GM12878 (cell line): ENCODE results near the gene FOXJ3. TPM values are rescaled to one million over a fixed set of nuclear protein-coding genes. Genes with fewer than 3 reads are reported as not detected.

ENCODE experiments used
- ATAC-seq: fragments of 200-7000 bp; cut with Tn5 transposase; 3 replicates; pipeline ENCODE4 v1.9.1; 2020; ENCODE audit warnings: mild to moderate bottlenecking, moderate library complexity
- BruUV-seq: library from RNA; stranded (reverse); fragments of 400-500 nt; replicated peaks from 2 replicates; lab custom pipeline; 2021; lab: Mats Ljungman, UMichigan
- CTCF ChIA-PET: fragments of 300-600 bp; sonication (Branson Sonifier 250); formaldehyde crosslinking; extraction: SDS; loops from one replicate; lab custom pipeline; 2021; ENCODE audit warnings: inconsistent platforms; lab: Yijun Ruan, JAX
- POLR2A ChIA-PET: fragments of 350-600 bp; formaldehyde crosslinking; extraction: SDS; loops from one replicate; lab custom pipeline; 2021; ENCODE audit warnings: inconsistent platforms; lab: Charles Lee
- RAD21 ChIA-PET: fragments of 300-600 bp; sonication (Branson Sonifier 250); formaldehyde crosslinking; loops from one replicate; lab custom pipeline; 2023; ENCODE audit warnings: antibody characterized with exemption; ENCODE audit not compliant: unreplicated experiment; lab: Charles Lee
- SMC1A ChIA-PET: fragments of 300-600 bp; sonication (Branson Sonifier 250); formaldehyde crosslinking; loops from one replicate; lab custom pipeline; 2023; ENCODE audit not compliant: unreplicated experiment, uncharacterized antibody; lab: Charles Lee
- DNase-seq: peaks from one replicate; pipeline ENCODE4 v3.0.0-alpha.2; 2011; ENCODE audit warnings: low read depth, low spot score
- FAIRE-seq: peaks from 3 replicates; lab custom pipeline; 2011; peaks lifted over from hg19 to GRCh38; lab: Jason Lieb, UNC
- H2AFZ ChIP-seq: 2 replicates; pipeline ENCODE4 v1.6.0; 2011; ENCODE audit warnings: low read depth, low read length, control low read depth; ENCODE audit not compliant: control insufficient read depth
- H3K27ac ChIP-seq: 2 replicates; pipeline ENCODE4 v1.5.1; 2011; ENCODE audit warnings: control low read depth; ENCODE audit not compliant: control insufficient read depth, insufficient read depth
- H3K27me3 ChIP-seq, 2 experiments: replicated peaks in 1 of 2; 2 replicates each; pipeline versions ENCODE4 v1.6.0 to v1.6.1; 2011; ENCODE audit warnings: low read length in 1 of 2; ENCODE audit not compliant: control insufficient read depth in 2 of 2, insufficient read depth in 2 of 2
- H3K36me3 ChIP-seq, 2 experiments: 2 replicates each; pipeline ENCODE4 v1.5.1; 2011; ENCODE audit warnings: low read length in 1 of 2; ENCODE audit not compliant: control insufficient read depth in 2 of 2, insufficient read depth in 2 of 2
- H3K4me1 ChIP-seq: 2 replicates; pipeline ENCODE4 v1.6.1; 2011; ENCODE audit warnings: mild to moderate bottlenecking, low read length, moderate library complexity, mixed read lengths; ENCODE audit not compliant: control insufficient read depth, insufficient read depth
- H3K4me2 ChIP-seq: 2 replicates; pipeline ENCODE4 v1.6.0; 2011; ENCODE audit warnings: control low read depth; ENCODE audit not compliant: control insufficient read depth, insufficient read depth
- H3K4me3 ChIP-seq: fragments of 200-600 bp; sonication (generic); 2 replicates; pipeline ENCODE4 v1.5.1; 2016
- H3K79me2 ChIP-seq: 2 replicates; pipeline ENCODE4 v1.6.0; 2011; ENCODE audit warnings: low read length; ENCODE audit not compliant: control insufficient read depth, insufficient read depth
- H3K9ac ChIP-seq: 2 replicates; pipeline ENCODE4 v1.8.0; 2011; ENCODE audit warnings: low read length, control low read depth, mixed read lengths; ENCODE audit not compliant: control insufficient read depth, insufficient read depth
- H3K9me3 ChIP-seq: replicated peaks from 3 replicates; pipeline ENCODE4 v1.5.1; 2011; ENCODE audit warnings: mild to moderate bottlenecking, low read length; ENCODE audit not compliant: control insufficient read depth, insufficient read depth
- H4K20me1 ChIP-seq: 2 replicates; pipeline ENCODE4 v1.6.0; 2011; ENCODE audit not compliant: control insufficient read depth, insufficient read depth
- CREB1 ChIP-seq: IDR thresholded peaks from 2 replicates; pipeline ENCODE4 v1.6.1; 2012; ENCODE audit warnings: low read depth, mild to moderate bottlenecking, inconsistent platforms
- EED ChIP-seq: sonication (generic); IDR thresholded peaks from 2 replicates; pipeline ENCODE4 v1.6.1; 2016; ENCODE audit warnings: antibody characterized with exemption, low read depth
- EZH2 ChIP-seq: IDR thresholded peaks from 2 replicates; pipeline ENCODE4 v1.6.1; 2012; ENCODE audit warnings: low read depth, mild to moderate bottlenecking, control low read depth, inconsistent platforms, low read length, borderline replicate concordance; ENCODE audit not compliant: control insufficient read depth
- LARP7 ChIP-seq: fragments of 450-650 bp; IDR thresholded peaks from 2 replicates; pipeline ENCODE4 v1.6.1; 2017; ENCODE audit warnings: mild to moderate bottlenecking
- MEF2B ChIP-seq: fragments of 450-650 bp; IDR thresholded peaks from 2 replicates; pipeline ENCODE4 v1.6.1; 2018; ENCODE audit warnings: mild to moderate bottlenecking, moderate library complexity; ENCODE audit not compliant: partially characterized antibody, poor library complexity, severe bottlenecking
- MTA3 ChIP-seq: IDR thresholded peaks from 2 replicates; pipeline ENCODE4 v1.6.1; 2012; ENCODE audit warnings: low read length, inconsistent platforms, borderline replicate concordance
- NFYA ChIP-seq: IDR thresholded peaks from 2 replicates; pipeline ENCODE4 v1.6.1; 2011; ENCODE audit warnings: low read depth, mild to moderate bottlenecking, low read length, improper control_type of control experiment, borderline replicate concordance
- NR2C1 ChIP-seq: fragments of 450-650 bp; IDR thresholded peaks from 2 replicates; pipeline ENCODE4 v1.6.1; 2017; ENCODE audit warnings: antibody characterized with exemption, mild to moderate bottlenecking, moderate library complexity
- SMAD1 ChIP-seq: fragments of 450-650 bp; IDR thresholded peaks from 2 replicates; pipeline ENCODE4 v1.6.1; 2018; ENCODE audit warnings: mild to moderate bottlenecking, low read depth; ENCODE audit not compliant: partially characterized antibody
- WGBS: methylation state at CpG from one replicate; pipeline ENCODE4 v1.1.6; 2016; ENCODE audit warnings: low lambda C conversion rate; ENCODE audit not compliant: insufficient replicate concordance, insufficient coverage; ENCODE audit errors: missing lambda C conversion rate; 5-methylcytosine and 5-hydroxymethylcytosine counted together
- in situ Hi-C: fragments of 300-500 bp; cut with MboI; formaldehyde crosslinking; loops from 9 replicates; pipeline ENCODE4 v1.14.3; 2018; ENCODE audit warnings: mixed read lengths
- intact Hi-C: fragments of 100-400 bp; cut with micrococcal nuclease; formaldehyde crosslinking; loops from one replicate; pipeline ENCODE4 v1.14.2; 2022; ENCODE audit not compliant: unreplicated experiment
- polyA plus RNA-seq, 11 experiments: library from polyadenylated mRNA; depleted of rRNA in 4 of 11; unstranded in 6 of 11; stranded (reverse) in 5 of 11; fragments of >200 nt; fragmentation: Nextera tagmentation in 4 of 11; fragmentation: Illumina TruSeq in 1 of 11; extraction: Ambion mirVana in 4 of 11; extraction: Trizol in 1 of 11; gene quantifications; 1 replicate in 1 of 11; 2 replicates in 10 of 11; pipeline versions ENCODE4 v1.2.1 to v1.2.3, GENCODE V29; 2011 to 2016; ENCODE audit warnings: inconsistent platforms in 2 of 11, missing spikeins in 2 of 11, low read depth in 1 of 11
- total RNA-seq, 4 experiments: library from RNA; depleted of rRNA in 3 of 4; stranded (reverse); fragments of >200 nt in 3 of 4; fragmentation: Illumina TruSeq in 1 of 4; extraction: Trizol in 1 of 4; gene quantifications; 2 replicates each; pipeline versions ENCODE4 v1.2.1 to v1.2.3, GENCODE V29; 2013 to 2021
- TF ChIP-seq, protein P1 (sequence below): fragments of 450-650 bp; IDR thresholded peaks from 2 replicates; pipeline ENCODE4 v1.6.1; 2017; ENCODE audit warnings: low read depth, mild to moderate bottlenecking, moderate library complexity

FOXJ3 gene
- total and polyA plus RNA-seq, 10 of the 15 experiments (the other 5 are each of a cell fraction or from before 2014, with no cell fraction given) = 9.5 to 54.2 (median 24.7) TPM

GRCh38 chr1:42282867-42283583 is 52.0 kb downstream of the FOXJ3 start:
- H3K27ac ChIP-seq = no peak overlapping the region
- H3K4me1 ChIP-seq = no peaks in the 10 kb centered on the region
- WGBS = 68% methylated on average over 5 of the region's 5 CpGs
- TF ChIP-seq EZH2 (no peak), LARP7 (no peak)
- TF ChIP-seq, all 136 proteins: peak for 0
- no peak for DNase-seq
- intact Hi-C loops = no loop called here
- no TSS peak for BruUV-seq
- peaks cover 6% of the 10 kb centered on the region for H3K79me2 ChIP-seq
- no peak overlapping the region for H3K4me3 ChIP-seq
- in situ Hi-C loops = no loop called here
- ChIA-PET CTCF (interaction anchor here (1.4 kb wide), 1 partner anchor 110 kb away, joined by 3 read pairs; no protein-coding TSS in a partner anchor), SMC1A (interaction anchor here (1.0 to 1.3 kb wide), 3 partner anchors 10 to 37 kb away, joined by 3 to 4 read pairs (median 3); no protein-coding TSS in a partner anchor), RAD21 (interaction anchor here (1.2 kb wide), 1 partner anchor 25 kb away, joined by 3 read pairs; no protein-coding TSS in a partner anchor), POLR2A (interaction anchor here (0.7 kb wide), 1 partner anchor 20 kb away, joined by 3 read pairs; no protein-coding TSS in a partner anchor)
- no peak overlapping the region for H2AFZ ChIP-seq
- no peak for FAIRE-seq
- no peak overlapping the region for H3K4me2 ChIP-seq
- H4K20me1 ChIP-seq = no peaks in the 10 kb centered on the region
- no peaks in the 10 kb centered on the region for H3K9me3 ChIP-seq
- H3K9ac ChIP-seq = no peak overlapping the region
- 0 out of 4 replicates have a peak, but pooled peaks cover 0 to 3% of the 10 kb centered on the region in 2 experiments for H3K36me3 ChIP-seq
- H3K27me3 ChIP-seq = no peaks in the 10 kb centered on the region
- ATAC-seq = no peak

DNA sequence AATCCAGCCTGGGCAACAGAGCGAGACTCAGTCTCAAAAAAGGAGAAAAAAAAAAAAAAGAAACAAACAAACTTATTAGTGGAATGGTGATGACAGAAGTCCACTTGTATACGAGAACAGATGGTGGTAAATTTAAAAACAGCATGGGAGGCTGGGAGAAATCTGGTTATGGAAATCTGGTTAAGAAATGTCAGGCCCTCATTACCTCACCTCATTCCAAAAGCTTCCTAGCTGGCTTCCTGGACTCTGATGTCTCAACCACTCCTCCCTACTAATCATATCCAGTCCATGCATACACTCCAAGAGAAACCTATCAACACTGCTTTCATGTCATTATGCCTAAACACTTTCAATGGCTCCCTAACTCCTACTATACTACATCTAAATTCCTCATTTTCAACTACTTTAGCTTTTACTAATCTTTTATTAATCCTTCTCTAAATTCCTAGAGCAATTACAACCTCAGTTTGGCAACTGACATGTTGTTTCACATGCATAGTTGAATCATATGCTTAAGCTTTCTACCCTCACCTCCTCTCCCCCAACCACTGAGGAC is 52.9 kb downstream of the FOXJ3 start:
- in situ Hi-C loops (no loop called here), intact Hi-C loops (no loop called here)
- Histone ChIP-seq H3K79me2 (peaks cover 6% of the 10 kb centered on the region), H3K9ac (no peak overlapping the region), H3K4me1 (no peaks in the 10 kb centered on the region), H3K4me3 (no peak overlapping the region), H3K9me3 (no peaks in the 10 kb centered on the region), H3K4me2 (no peak overlapping the region), H3K27ac (no peak overlapping the region), H3K27me3 (no peaks in the 10 kb centered on the region), H4K20me1 (no peaks in the 10 kb centered on the region), H2AFZ (no peak overlapping the region), H3K36me3 (0 out of 4 replicates have a peak, but pooled peaks cover 0 to 3% of the 10 kb centered on the region in 2 experiments)
- ChIA-PET RAD21 (interaction anchor here (1.2 kb wide), 1 partner anchor 25 kb away, joined by 3 read pairs; no protein-coding TSS in a partner anchor), SMC1A (interaction anchor here (1.0 to 1.3 kb wide), 2 partner anchors 9 to 38 kb away, joined by 3 to 4 read pairs; no protein-coding TSS in a partner anchor), CTCF (interaction anchor here (0.7 to 1.4 kb wide), 2 partner anchors 107 to 109 kb away, joined by 3 read pairs; no protein-coding TSS in a partner anchor), POLR2A (no interaction called here)
- ATAC-seq = no peak
- BruUV-seq = no TSS peak
- no peak for FAIRE-seq
- DNase-seq = no peak
- 100% methylated on average over 1 of the region's 2 CpGs for WGBS
- TF ChIP-seq, protein P1, sequence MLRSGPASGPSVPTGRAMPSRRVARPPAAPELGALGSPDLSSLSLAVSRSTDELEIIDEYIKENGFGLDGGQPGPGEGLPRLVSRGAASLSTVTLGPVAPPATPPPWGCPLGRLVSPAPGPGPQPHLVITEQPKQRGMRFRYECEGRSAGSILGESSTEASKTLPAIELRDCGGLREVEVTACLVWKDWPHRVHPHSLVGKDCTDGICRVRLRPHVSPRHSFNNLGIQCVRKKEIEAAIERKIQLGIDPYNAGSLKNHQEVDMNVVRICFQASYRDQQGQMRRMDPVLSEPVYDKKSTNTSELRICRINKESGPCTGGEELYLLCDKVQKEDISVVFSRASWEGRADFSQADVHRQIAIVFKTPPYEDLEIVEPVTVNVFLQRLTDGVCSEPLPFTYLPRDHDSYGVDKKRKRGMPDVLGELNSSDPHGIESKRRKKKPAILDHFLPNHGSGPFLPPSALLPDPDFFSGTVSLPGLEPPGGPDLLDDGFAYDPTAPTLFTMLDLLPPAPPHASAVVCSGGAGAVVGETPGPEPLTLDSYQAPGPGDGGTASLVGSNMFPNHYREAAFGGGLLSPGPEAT = no peak
- TF ChIP-seq NFYA (no peak), MTA3 (no peak), CREB1 (no peak), MEF2B (no peak), EED (no peak), NR2C1 (no peak), SMAD1 (no peak)
